Smooth muscle cell of bladder (primary cell): ENCODE measurements around the gene CASK. TPM values are rescaled to one million over a fixed set of nuclear protein-coding genes. Genes with fewer than 3 reads are reported as not detected.

Experiments
- total RNA-seq: library from RNA; depleted of rRNA; stranded (reverse); fragments of >200 nt; gene quantifications from 2 replicates; pipeline ENCODE4 v1.2.3, GENCODE V29; 2014

The CASK gene, protein sequence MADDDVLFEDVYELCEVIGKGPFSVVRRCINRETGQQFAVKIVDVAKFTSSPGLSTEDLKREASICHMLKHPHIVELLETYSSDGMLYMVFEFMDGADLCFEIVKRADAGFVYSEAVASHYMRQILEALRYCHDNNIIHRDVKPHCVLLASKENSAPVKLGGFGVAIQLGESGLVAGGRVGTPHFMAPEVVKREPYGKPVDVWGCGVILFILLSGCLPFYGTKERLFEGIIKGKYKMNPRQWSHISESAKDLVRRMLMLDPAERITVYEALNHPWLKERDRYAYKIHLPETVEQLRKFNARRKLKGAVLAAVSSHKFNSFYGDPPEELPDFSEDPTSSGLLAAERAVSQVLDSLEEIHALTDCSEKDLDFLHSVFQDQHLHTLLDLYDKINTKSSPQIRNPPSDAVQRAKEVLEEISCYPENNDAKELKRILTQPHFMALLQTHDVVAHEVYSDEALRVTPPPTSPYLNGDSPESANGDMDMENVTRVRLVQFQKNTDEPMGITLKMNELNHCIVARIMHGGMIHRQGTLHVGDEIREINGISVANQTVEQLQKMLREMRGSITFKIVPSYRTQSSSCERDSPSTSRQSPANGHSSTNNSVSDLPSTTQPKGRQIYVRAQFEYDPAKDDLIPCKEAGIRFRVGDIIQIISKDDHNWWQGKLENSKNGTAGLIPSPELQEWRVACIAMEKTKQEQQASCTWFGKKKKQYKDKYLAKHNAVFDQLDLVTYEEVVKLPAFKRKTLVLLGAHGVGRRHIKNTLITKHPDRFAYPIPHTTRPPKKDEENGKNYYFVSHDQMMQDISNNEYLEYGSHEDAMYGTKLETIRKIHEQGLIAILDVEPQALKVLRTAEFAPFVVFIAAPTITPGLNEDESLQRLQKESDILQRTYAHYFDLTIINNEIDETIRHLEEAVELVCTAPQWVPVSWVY
- 63.2 and 73.0 TPM in 2 replicates for total RNA-seq

DNA sequence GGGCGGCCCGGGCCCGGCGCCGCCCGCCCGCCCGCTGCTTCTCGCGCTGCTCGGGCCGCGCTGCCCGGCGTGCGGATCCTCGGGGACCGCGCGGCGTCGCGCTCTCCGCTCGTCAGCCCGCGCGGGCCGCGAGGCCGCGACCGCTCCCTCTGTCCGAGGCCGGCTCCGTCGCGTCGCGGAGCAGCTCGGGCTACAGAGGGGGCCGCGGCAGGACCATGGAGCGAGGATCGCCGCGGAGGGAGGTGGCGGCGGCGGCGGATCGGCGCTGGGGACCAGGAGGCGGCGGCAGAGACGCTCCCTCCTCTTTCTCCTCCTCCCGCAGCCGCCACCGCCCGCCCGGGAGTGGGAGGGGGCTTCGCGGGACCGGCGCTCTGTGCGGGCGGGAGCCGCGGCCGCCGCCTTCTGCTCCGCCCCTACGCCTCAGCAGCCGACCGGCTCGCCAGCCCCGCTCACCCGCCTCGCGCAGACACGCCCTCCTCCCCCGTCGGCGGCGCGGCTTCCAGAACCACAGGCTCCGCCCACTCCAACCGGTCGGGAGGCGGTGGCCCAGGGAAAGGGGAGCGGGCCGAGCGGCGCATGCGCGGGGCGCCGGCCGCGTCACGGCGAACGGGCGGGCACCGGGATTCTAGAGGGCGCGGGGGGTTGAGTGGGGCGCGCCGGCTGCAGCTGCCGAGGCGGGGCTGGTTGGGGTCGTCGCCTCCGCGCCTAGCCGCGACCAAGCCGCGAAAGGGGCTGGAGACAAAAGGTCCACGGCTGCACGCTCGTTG, at the start of gene CASK:
TSS of gene CASK (minus strand) at position 344 of the 767 bp plus-strand sequence. CDS start 566 bp downstream, outside the sequence.

DNA sequence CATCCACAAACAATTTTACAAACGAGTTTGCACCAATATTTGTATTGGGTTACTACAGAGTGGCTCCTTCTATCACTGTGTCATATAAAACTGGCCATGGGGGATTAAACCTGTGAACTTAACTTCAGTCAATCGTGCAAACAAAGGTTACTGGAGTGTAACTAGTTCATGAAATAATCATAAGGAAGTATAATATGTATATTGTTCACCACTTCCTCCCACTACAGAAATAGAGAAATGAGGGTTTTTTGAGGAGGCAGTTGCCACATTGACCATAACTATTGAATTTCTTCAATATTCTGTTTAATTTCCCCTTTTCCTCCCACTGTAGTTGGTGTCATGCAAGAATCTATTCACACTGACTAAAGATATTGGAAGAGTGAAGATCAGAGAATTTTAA, 199.5 kb downstream of the CASK start, which contains the start of gene GPR82:
TSS of gene GPR82 (plus strand) at position 356 of the 400 bp plus-strand sequence. CDS start 2,846 bp downstream, outside the sequence.

DNA sequence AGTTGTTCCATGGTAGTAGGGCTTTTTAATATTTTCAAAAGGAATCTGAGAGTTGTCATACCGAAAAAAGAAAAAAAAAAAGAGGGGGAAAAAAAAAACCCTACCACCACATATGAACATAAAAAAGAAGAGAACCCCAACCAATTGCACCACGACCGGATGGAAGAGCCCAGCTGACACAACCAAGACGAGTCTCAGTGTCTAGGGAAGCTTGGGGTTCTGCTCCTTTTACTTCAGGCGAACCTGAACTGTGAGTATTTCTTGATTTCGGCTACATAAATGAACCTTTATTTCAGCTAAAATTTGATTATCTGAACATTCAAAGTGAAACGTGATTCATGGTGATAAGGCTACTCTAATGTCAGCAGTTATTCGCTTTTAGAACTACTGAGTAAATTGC, 234.5 kb downstream of the CASK start, which contains the start of gene GPR34:
TSS of gene GPR34 (plus strand) at position 139 of the 400 bp plus-strand sequence. CDS start 6,661 bp downstream, outside the sequence.

Other genes starting within 250 kb of the CASK start
- gene GPR34, start 234.6 kb downstream of the CASK start, total RNA-seq: not detected in 2 replicates
- not detected in 2 replicates for gene GPR82, start 199.4 kb downstream of the CASK start, total RNA-seq